RKO (cell line): ENCODE data around the gene CRBN.

Experiments
- DNase-seq: peaks from one replicate; pipeline ENCODE4 v3.0.0-alpha.2; 2016; ENCODE audit warnings: low spot score

The CRBN gene

GRCh38 chr3:3110299-3110630 lies 69.2 kb downstream of the CRBN start, which contains the start of gene IL5RA:
TSS of gene IL5RA (minus strand) at chr3:3110374. CDS start at chr3:3104984, 5,390 bp downstream.
- DNase-seq: no peak

DNA sequence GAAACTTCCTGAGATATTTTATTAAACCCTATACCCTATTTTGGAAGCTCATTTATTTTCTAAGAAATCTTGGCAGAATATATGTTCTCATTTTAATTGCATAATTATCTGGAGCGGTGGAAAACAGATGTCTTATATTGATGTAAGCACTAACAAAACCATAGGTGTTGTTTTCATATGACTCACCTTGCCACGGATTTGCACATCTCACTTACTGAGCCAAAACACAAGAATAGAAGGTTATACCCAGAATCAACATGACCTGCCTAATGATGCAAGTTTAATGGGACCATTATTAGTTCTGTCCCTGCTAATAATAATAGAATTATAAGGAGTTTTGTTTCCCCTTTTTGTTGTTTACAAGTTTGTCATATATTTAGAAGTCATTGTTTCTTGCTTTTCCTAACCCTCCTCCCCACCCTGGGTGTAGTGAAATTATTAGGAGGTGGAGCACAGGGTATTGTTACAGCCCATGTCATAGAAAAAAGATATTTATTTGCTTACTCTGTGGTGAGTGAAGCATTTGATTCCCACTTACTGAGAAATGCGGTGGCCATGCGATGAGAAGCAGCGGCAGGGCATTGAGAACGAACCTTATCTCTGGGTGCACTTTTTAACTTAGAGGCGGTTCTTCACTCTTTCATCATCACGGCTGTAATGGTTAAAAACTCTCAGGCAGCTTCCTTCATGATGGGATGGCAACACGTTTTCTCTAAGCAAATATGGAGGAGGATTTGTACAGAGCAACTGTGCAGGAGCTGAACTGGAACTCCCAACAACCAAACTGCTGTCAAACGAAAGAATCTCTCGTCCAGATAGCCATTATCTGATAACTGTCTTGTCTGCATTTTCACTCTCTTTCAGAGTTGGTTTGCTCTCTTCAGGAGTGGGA lies 69.8 kb downstream of the CRBN start:
- DNase-seq: no peak

- DNase-seq: no peak
These were observed 71.6 kb downstream of the CRBN start for GRCh38 chr3:3107858-3108257.

- no peak for DNase-seq
These were observed 72.3 kb downstream of the CRBN start for GRCh38 chr3:3107181-3107580.

- no peak for DNase-seq
These were observed 73.7 kb downstream of the CRBN start for GRCh38 chr3:3105815-3106214.

- DNase-seq: no peak
These were observed 74.2 kb downstream of the CRBN start for GRCh38 chr3:3105246-3105645.

- DNase-seq: no peak
These were observed 76.7 kb downstream of the CRBN start for GRCh38 chr3:3102751-3103150.

GRCh38 chr3:3101660-3102458 lies 77.6 kb downstream of the CRBN start:
- DNase-seq: no peak
